GM19193 (cell line): ENCODE results near the gene TRIO.

Experiments used
- POLR2A ChIP-seq: IDR thresholded peaks from 4 replicates; pipeline ENCODE4 v1.6.1; 2011; ENCODE audit not compliant: insufficient read depth, insufficient read length; ENCODE audit errors: extremely low read depth

Gene TRIO

GRCh38 chr5:14142827-14143545, at the start of gene TRIO:
TSS of gene TRIO (plus strand) at chr5:14143342. CDS start at chr5:14143726, 384 bp downstream.
- TF ChIP-seq POLR2A, result peak; percentile 60

- TF ChIP-seq POLR2A, result no peak
Measured at GRCh38 chr5:14097998-14098471, 45.1 kb upstream of the TRIO start.

GRCh38 chr5:14100281-14100680, 42.9 kb upstream of the TRIO start:
- TF ChIP-seq POLR2A, result no peak

- no peak for TF ChIP-seq POLR2A
Measured at GRCh38 chr5:14101922-14102321, 41.2 kb upstream of the TRIO start.

GRCh38 chr5:14102666-14103065, 40.5 kb upstream of the TRIO start:
- TF ChIP-seq POLR2A, result no peak

- TF ChIP-seq POLR2A, result no peak
Measured at GRCh38 chr5:14105718-14106410, 37.3 kb upstream of the TRIO start.

- no peak for TF ChIP-seq POLR2A
Measured at GRCh38 chr5:14107536-14107935, 35.6 kb upstream of the TRIO start.

- no peak for TF ChIP-seq POLR2A
Measured at GRCh38 chr5:14108170-14108996, 34.8 kb upstream of the TRIO start.

- no peak for TF ChIP-seq POLR2A
Measured at GRCh38 chr5:14109041-14109747, 33.9 kb upstream of the TRIO start.

- no peak for TF ChIP-seq POLR2A
Measured at GRCh38 chr5:14109771-14110170, 33.4 kb upstream of the TRIO start.

- TF ChIP-seq POLR2A, result no peak
Measured at GRCh38 chr5:14110196-14110595, 32.9 kb upstream of the TRIO start.

GRCh38 chr5:14110680-14111079, 32.5 kb upstream of the TRIO start:
- no peak for TF ChIP-seq POLR2A

- TF ChIP-seq POLR2A, result no peak
Measured at GRCh38 chr5:14112998-14113652, 30.0 kb upstream of the TRIO start.

GRCh38 chr5:14114615-14115251, 28.4 kb upstream of the TRIO start:
- TF ChIP-seq POLR2A, result no peak
